HEK293T (cell line): Measurements from ENCODE around the gene ARFGEF3.

Source experiments
- CTCF ChIA-PET: fragments of 350-600 bp; formaldehyde crosslinking; extraction: SDS; loops from one replicate; lab custom pipeline; 2021; ENCODE audit warnings: antibody characterized with exemption, inconsistent platforms; lab: Yijun Ruan, JAX
- POLR2A ChIA-PET: fragments of 350-600 bp; formaldehyde crosslinking; extraction: SDS; loops from one replicate; lab custom pipeline; 2020; ENCODE audit warnings: antibody characterized with exemption, inconsistent platforms; lab: Yijun Ruan, JAX
- DNase-seq: peaks from one replicate; pipeline ENCODE4 v3.0.0; 2012; ENCODE audit warnings: mixed read lengths; ENCODE audit errors: extremely low spot score
- ARNT ChIP-seq: fragments of 450-650 bp; IDR thresholded peaks from 2 replicates; pipeline ENCODE4 v1.6.1; 2017; ENCODE audit warnings: mild to moderate bottlenecking
- BHLHE40 ChIP-seq: fragments of 450-650 bp; IDR thresholded peaks from 2 replicates; pipeline ENCODE4 v1.6.1; 2016; ENCODE audit warnings: mild to moderate bottlenecking, moderate library complexity, borderline replicate concordance
- CTBP1 ChIP-seq: fragments of 450-650 bp; IDR thresholded peaks from 2 replicates; pipeline ENCODE4 v1.6.1; 2016; ENCODE audit warnings: borderline replicate concordance
- ELF4 ChIP-seq: fragments of 450-650 bp; IDR thresholded peaks from 2 replicates; pipeline ENCODE4 v1.6.1; 2017; ENCODE audit warnings: antibody characterized with exemption
- FOXA1 ChIP-seq: fragments of 450-650 bp; IDR thresholded peaks from 2 replicates; pipeline ENCODE4 v1.6.1; 2016; ENCODE audit warnings: mild to moderate bottlenecking
- FOXK2 ChIP-seq: fragments of 450-650 bp; IDR thresholded peaks from 2 replicates; pipeline ENCODE4 v1.6.1; 2016; ENCODE audit warnings: mild to moderate bottlenecking
- FOXM1 ChIP-seq: fragments of 450-650 bp; IDR thresholded peaks from 2 replicates; pipeline ENCODE4 v1.6.1; 2017; ENCODE audit warnings: mild to moderate bottlenecking, borderline replicate concordance
- HDGF ChIP-seq: fragments of 450-650 bp; IDR thresholded peaks from 2 replicates; pipeline ENCODE4 v1.6.1; 2017; ENCODE audit warnings: antibody characterized with exemption, borderline replicate concordance
- L3MBTL2 ChIP-seq: fragments of 450-650 bp; conservative IDR thresholded peaks from 2 replicates; pipeline ENCODE4 v1.6.1; 2016; ENCODE audit warnings: mild to moderate bottlenecking
- LEF1 ChIP-seq: fragments of 450-650 bp; IDR thresholded peaks from 2 replicates; pipeline ENCODE4 v1.6.1; 2017; ENCODE audit warnings: mild to moderate bottlenecking, borderline replicate concordance
- NFRKB ChIP-seq: fragments of 450-650 bp; IDR thresholded peaks from 2 replicates; pipeline ENCODE4 v1.6.1; 2016; ENCODE audit warnings: mild to moderate bottlenecking, moderate library complexity
- SP1 ChIP-seq: fragments of 450-650 bp; IDR thresholded peaks from 2 replicates; pipeline ENCODE4 v1.6.1; 2017
- SUZ12 ChIP-seq: fragments of 450-650 bp; IDR thresholded peaks from 2 replicates; pipeline ENCODE4 v1.6.1; 2016; ENCODE audit warnings: mild to moderate bottlenecking
- TARDBP ChIP-seq: fragments of 450-650 bp; IDR thresholded peaks from 2 replicates; pipeline ENCODE4 v1.6.1; 2016
- ZNF384 ChIP-seq: fragments of 450-650 bp; IDR thresholded peaks from 2 replicates; pipeline ENCODE4 v1.6.1; 2016
- TF ChIP-seq, protein P1 (sequence below): fragments of 450-650 bp; IDR thresholded peaks from 2 replicates; pipeline ENCODE4 v1.6.1; 2016

The ARFGEF3 gene

DNA sequence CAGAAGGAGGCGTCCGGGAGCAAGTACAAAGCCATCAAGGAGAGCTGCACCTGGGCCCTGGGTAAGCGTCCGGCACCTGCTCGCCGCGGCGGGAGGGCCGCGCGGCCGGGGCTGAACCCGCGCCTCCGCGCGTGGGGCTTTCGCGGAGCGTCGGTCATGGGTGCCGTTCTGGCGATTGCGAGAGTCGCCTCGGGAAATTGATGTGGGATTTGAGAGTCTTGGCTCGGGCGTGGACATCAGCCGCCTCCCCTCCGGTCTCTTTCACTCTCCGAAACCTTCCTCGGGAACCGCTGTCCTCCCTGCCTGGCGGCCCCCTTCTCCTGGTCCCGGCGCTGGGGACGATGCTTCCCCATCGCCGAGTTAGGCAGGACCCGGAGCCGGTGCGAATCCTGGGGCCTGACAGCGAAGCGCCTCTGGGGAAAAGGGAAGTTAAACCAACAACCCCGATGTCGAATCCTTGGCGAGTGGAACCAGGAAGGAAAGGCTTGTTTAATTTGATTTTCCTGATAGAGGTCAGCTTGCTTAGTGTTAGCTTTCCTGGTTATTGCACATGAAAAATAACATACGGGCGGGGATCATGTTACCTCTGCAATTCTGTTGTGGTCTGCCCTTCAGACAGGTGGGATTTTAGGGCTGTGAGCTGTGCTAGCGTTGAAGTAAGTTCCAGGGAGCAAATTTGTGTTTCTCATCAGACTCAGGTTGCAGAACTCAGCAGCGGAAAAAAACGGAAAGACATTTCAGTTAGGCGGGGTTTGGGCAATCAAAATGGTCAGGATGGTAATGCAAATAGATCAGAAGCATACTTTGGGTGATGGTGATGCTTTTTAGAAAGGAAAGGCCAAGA lies 594 bp downstream of the ARFGEF3 start:
- POLR2A ChIA-PET, result interaction anchor here (0.9 to 1.4 kb wide), 4 partner anchors 13 to 37 kb away, joined by 3 read pairs; no protein-coding TSS in a partner anchor
- no peak for TF ChIP-seq BHLHE40
- TF ChIP-seq L3MBTL2, result no peak
- TF ChIP-seq SUZ12, result no peak
- TF ChIP-seq FOXM1, result no peak
- no peak for TF ChIP-seq HDGF
- no peak for TF ChIP-seq SP1
- no peak for TF ChIP-seq ARNT
- TF ChIP-seq FOXK2, result no peak
- no peak for TF ChIP-seq CTBP1
- TF ChIP-seq TARDBP, result no peak
- TF ChIP-seq NFRKB, result no peak
- TF ChIP-seq ZNF384, result no peak
- TF ChIP-seq LEF1, result no peak
- CTCF ChIA-PET, result no interaction called here
- DNase-seq, result peak; percentile 48

DNA sequence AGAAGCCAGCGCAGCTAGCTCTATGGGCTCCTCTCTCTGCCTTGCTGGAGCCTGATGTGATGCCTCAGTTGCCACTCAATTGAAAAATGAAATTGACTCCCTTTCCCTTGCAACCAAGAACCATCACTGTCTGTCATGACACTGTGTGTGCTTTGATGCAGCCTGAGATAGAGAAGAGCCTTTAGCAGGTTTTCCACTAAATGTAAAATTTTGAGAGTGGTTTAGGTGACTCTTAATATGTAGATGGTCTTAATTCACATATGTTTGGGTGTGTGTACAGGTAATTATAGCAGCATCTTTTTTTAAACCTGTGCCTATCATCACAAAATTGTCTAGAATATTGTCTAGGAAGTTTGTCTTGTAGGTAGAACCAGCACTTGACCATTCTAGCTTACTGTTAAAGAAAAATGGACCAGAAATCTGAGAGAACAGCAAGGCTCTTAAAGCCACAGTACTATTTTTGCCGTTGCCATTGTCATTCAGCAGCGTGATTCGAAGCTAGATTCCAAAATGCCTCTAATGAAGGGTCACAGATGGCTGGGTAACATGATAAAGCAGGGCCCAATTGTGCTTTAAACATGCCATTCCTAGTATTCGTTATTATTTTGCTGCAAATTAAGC lies 1.3 kb downstream of the ARFGEF3 start:
- POLR2A ChIA-PET, result interaction anchor here (0.5 to 1.1 kb wide), 2 partner anchors 35 to 209 kb away, joined by 3 read pairs; no protein-coding TSS in a partner anchor
- CTCF ChIA-PET, result no interaction called here
- no peak for TF ChIP-seq HDGF
- no peak for TF ChIP-seq ARNT
- TF ChIP-seq, protein P1, sequence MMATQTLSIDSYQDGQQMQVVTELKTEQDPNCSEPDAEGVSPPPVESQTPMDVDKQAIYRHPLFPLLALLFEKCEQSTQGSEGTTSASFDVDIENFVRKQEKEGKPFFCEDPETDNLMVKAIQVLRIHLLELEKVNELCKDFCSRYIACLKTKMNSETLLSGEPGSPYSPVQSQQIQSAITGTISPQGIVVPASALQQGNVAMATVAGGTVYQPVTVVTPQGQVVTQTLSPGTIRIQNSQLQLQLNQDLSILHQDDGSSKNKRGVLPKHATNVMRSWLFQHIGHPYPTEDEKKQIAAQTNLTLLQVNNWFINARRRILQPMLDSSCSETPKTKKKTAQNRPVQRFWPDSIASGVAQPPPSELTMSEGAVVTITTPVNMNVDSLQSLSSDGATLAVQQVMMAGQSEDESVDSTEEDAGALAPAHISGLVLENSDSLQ, result no peak
- TF ChIP-seq LEF1, result no peak
- no peak for TF ChIP-seq SUZ12
- no peak for TF ChIP-seq ZNF384
- TF ChIP-seq FOXM1, result no peak
- TF ChIP-seq BHLHE40, result no peak
- TF ChIP-seq CTBP1, result no peak
- TF ChIP-seq SP1, result no peak
- no peak for TF ChIP-seq NFRKB
- TF ChIP-seq L3MBTL2, result no peak

DNA sequence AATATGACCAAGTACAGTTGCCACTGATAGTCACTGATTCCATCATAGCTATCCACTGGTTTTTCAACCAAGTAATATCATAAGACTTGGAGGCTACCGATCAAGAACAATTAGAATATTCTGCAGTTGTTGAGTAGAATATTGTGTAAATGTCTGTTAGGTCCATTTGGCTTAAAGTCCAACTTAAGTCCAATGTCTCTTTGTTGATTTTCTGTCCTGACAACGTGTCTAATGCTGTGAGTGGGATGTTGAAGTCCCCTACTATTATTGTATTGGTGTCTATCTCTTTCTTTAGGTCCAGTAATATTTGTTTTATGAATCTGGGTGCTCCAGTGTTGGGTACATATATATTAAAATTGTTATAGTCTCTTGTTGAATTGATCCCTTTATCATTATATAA lies 13.9 kb downstream of the ARFGEF3 start:
- no peak for TF ChIP-seq CTBP1
- TF ChIP-seq TARDBP, result no peak
- no peak for TF ChIP-seq FOXM1
- no peak for TF ChIP-seq HDGF
- no peak for TF ChIP-seq ELF4
- TF ChIP-seq SUZ12, result no peak
- no peak for TF ChIP-seq SP1
- TF ChIP-seq ZNF384, result no peak
- no peak for TF ChIP-seq LEF1
- no peak for TF ChIP-seq L3MBTL2
- TF ChIP-seq, protein P1, result no peak
- CTCF ChIA-PET, result no interaction called here
- POLR2A ChIA-PET, result no interaction called here
- no peak for DNase-seq

More for the DNA sequence above, 1.3 kb downstream of the ARFGEF3 start:
- no peak for DNase-seq

DNA sequence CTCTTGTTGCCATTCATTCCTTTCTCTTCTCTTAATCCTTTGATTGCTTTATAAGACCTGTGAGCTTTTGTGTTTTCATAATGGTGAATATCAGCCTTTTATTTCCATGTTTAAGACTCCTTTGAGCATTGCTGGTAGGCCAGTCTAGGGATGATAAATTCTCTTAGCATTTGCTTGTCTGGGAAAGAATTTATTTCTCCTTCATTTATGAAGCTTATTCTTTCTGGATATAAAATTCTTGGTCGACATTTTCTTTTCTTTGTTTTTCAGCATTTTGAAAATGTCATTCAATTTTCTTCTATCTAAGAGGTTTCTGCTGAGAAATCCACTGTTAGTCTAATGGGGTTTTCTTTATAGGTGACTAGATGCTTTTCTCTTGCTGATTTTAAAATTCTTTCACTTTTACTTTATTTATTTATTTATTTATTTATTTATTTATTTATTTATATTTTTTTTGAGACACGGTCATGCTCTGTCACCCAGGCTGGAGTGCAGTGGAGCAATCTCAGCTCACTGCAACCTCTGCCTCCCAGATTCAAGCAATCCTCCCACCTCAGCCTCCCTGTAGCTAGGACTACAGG lies 15.0 kb downstream of the ARFGEF3 start:
- ChIA-PET POLR2A (no interaction called here), CTCF (no interaction called here)
- TF ChIP-seq TARDBP (no peak), HDGF (no peak), SUZ12 (no peak), ZNF384 (no peak), FOXA1 (no peak), BHLHE40 (no peak), ARNT (no peak), L3MBTL2 (no peak), ELF4 (no peak), LEF1 (no peak), FOXM1 (no peak)
- DNase-seq, result no peak

DNA sequence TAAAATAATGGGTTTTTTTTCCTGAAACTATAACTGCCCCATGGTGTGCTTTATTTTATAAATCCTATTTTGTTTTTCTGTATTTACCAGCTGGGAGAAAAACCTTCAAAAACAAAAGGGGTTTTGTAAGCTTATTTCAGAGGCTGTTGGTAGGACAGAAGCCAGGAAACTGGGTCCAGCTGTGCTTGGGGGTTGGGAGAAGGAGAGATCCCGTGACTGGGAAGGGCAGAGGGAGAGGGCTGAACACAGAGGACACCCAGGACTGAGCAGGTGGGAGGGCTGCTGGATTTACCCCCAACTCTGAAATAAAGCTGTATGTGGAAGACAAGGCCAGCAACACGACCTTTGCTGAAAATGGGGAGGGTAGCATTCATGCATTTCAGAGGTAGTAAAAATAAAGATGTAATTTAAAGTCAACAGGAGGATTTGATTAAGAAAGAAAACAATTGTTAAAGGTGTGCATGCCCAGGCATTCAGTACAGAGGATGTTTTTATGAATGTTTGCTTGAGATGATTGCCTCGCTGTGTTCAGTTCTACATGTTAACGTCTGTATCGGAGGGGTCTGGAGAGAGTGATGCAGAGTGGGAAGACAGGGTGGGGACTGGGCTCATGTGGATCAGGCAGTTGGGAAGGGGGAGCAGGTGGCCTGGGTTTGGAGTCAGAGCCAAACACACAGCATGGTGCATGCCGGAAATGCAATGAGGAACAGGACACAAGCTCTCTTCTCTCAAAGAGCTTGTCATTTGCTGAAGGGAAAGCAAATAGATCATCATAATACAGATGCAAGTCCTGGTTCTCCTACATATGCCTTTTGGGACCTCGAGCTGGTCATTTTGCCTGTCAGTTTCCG lies 21.4 kb downstream of the ARFGEF3 start:
- TF ChIP-seq L3MBTL2 (no peak), FOXK2 (no peak), CTBP1 (no peak), ELF4 (no peak), BHLHE40 (no peak), HDGF (no peak), FOXM1 (no peak), ZNF384 (no peak), NFRKB (no peak)
- TF ChIP-seq, protein P1, result no peak
- ChIA-PET CTCF (no interaction called here), POLR2A (no interaction called here)
- DNase-seq, result no peak
